ENCODE results near the gene HPS3.
"Not testable (repeated sequence)": the region's sequence is repeated elsewhere in the genome, so short reads cannot be mapped to it uniquely, and the experiment has no call there.

HPS3 gene

GRCh38 chr3:149195221-149195620 lies 65.8 kb downstream of the HPS3 start:
- no peak for DNase-seq

DNA sequence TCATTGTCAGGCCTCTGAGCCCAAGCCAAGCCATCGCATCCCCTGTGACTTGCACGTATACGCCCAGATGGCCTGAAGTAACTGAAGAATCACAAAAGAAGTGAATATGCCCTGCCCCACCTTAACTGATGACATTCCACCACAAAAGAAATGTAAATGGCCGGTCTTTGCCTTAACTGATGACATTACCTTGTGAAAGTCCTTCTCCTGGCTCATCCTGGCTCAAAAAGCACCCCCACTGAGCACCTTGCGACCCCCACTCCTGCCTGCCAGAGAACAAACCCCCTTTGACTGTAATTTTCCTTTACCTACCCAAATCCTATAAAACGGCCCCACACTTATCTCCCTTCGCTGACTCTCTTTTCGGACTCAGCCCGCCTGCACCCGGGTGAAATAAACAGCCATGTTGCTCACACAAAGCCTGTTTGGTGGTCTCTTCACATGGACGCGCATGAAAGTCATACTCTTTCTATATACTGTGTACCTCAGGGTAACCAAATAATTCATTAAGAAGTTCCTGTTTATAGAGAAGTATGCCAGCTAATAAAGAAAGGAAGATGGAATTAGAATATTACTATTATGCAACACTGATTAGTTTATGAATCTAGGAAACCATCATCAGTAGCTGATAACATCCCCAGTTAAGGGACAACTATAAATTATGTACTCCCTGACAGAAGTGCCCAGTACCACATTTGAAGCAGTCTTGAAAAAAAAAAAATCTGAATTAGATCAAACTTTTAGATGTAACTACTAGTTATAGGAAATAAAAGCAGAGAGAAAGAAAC lies 67.6 kb downstream of the HPS3 start:
- DNase-seq, result not testable (repeated sequence)

DNA sequence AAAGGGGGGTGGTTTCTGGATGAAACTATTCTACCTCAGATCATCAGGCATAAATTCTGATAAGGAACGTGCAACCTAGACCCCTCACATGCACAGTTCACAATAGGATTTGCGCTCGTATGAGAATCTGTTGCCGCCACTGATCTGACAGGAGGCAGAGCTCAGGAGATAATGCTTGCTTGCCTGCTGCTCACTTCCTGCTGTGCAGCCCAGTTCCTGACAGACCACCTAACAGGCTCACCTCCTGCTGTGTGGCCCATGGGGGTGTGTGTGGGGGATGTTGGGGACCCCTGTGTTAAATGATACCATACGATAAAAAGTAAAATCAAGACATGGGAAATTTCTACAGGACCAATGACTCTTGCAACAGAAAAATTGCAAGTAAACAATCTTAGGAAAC lies 68.2 kb downstream of the HPS3 start:
- DNase-seq, result no peak

DNA sequence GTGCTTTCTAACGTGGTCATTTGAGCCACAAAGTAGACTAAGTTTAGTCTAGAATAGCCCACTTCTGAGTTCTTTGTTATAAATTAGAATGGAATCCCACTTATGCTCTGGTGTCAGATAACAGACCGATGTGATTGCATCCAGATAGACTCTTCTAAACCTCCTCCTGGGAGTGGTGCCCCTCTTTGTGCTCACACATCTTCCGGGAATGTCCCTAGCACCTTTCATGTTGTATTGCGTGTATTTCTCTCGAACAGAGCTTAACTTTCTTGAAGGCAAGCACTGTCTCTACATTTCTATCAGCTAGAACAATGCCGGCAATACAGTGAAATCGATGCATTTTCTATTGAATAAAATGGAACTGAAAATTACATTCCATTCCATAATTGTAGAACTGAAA lies 69.2 kb downstream of the HPS3 start:
- no peak for DNase-seq

DNA sequence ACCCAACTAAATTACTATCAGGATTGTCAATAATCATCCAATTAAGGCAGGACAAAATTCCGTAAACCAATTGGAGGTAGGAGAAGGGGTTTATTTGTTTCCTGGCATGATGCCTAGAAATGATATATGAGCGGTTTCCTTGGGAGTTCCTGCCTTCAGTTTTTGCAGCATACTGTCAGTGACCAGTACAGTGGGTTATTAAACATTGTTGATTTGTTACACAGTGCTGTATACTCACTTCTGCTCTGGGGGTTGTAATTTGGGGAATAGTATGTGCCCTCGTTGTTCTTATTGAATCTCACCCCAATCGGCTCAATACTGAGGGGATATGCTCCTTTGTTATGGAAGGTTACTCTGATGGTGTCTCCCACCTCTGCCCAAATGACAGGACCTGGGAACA lies 70.0 kb downstream of the HPS3 start:
- DNase-seq, result peak; percentile 69

GRCh38 chr3:149203758-149204157 lies 74.3 kb downstream of the HPS3 start:
- DNase-seq, result no peak

- DNase-seq, result no peak
These were observed 75.1 kb downstream of the HPS3 start for GRCh38 chr3:149204390-149204991.

GRCh38 chr3:149207475-149207874 lies 78.0 kb downstream of the HPS3 start:
- no peak for DNase-seq

DNA sequence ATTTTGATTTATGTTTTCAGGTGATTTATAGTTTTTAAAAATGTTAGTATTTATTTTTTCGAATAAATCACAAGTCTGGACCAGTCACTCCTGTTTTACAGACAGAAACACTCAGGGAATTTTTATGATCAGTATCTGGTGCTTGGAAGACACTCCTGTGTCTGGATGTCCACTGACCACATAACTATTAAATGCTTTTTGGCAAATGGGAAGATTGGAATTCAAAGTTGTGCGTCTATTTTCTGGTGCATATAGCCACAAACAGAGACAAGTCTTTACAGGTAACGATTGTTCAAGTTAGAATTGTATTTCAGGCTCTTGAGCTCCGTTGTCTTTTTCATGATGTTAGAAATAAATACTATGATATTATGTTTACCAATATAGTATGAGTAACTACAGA lies 80.0 kb downstream of the HPS3 start:
- DNase-seq, result no peak

DNA sequence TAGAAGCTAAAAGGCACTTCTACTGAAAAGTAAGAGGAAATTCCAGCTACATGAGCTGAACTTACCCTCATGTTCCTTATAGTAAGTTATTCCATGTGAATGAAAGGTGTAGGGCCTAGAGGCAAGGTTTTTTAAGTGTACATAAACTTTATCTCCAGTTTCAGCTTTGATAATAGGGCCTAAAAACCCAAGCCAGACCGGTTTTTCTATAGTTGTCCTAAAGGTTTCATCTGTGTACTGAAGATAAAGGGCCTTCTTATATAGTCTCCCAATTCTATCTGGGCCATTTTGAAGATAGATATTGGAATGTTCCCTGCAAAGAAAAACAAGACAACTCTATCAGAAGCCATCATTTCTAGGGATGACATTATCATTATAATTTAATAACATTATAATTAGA lies 82.9 kb downstream of the HPS3 start:
- DNase-seq, result no peak

GRCh38 chr3:149214702-149215101 lies 85.3 kb downstream of the HPS3 start:
- no peak for DNase-seq

- DNase-seq, result peak; percentile 31
These were observed 86.1 kb downstream of the HPS3 start for GRCh38 chr3:149215515-149215914.

DNA sequence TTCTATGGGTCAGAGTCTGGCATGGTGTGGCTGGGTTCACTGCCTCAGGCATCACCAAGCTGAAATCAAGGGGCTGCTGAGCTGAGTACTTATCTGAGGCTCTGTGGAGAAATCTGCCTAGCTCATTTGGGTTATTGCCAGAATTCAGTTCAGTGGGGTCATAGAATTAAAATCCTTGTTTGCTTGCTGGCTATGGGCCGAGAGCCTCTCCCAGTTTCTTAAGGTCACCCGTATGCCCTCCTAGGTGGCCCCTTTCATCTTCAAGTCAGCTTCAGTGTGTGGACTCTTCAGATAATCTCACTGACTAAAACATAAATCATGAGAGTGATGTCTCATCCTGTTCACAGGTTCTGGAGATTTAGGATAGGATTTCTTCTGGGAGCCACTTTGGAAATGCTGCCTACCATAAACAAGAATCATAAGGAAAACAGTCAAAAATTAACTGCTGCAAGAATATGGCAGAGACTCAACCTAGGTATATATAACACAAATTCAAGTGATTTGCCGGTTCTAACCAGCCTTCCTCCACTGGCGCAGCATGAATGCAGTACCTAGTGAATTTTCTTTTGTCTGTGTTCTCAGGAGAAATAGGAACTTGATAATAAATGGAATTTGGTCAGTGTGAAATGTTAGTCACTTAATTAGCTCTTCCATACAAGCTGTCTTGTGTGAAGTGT lies 86.9 kb downstream of the HPS3 start:
- DNase-seq, result peak; percentile 27

DNA sequence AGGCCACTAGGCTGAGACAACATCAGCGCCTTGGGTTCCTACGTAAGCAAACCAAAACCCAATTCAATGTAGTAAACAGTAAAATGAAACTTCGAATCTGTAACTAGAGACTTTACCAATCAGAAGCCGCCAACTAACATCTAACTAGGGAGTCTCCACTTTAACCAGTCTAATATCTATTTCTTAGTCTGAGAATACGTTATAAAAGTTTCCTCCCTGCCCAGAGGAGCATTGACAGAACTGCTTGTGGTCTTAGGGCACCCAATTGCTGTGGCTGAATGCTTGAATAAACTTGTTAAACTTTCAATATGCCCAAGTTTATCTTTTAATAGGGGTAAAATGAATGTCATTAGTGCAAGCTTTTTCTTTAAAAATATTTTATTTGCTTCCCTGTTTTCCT lies 87.9 kb downstream of the HPS3 start:
- DNase-seq, result no peak

DNA sequence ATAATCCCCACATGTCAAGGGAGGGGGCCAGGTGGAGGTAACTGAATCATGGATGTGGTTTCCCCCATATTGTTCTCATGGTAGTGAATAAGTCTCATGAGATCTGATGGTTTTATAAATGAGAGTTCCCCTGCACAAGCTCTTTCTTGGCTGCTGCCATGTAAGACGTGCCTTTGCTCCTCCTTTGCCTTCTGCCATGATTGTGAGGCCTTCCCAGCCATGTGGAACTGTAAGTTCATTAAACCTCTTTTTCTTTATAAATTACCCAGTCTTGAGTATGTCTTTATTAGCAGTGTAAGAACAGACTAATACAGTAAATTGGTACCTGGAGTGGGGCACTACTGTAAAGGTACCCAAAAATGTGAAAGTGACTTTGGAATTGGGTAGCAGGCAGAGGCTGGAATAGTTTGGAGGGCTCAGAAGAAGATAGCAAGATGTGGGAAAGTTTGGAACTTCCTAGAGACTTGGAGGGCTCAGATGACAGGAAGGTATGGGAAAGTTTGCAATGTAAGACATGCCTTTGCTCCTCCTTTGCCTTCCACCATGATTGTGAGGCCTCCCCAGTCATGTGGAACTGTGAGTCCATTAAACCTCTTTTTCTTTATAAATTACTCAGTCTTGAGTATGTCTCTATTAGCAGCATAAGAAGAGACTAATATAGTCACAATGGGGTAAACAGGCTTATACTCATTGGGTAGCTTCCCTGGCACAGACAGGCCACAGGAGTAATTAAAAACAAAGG lies 90.1 kb downstream of the HPS3 start:
- not testable (repeated sequence) for DNase-seq

DNA sequence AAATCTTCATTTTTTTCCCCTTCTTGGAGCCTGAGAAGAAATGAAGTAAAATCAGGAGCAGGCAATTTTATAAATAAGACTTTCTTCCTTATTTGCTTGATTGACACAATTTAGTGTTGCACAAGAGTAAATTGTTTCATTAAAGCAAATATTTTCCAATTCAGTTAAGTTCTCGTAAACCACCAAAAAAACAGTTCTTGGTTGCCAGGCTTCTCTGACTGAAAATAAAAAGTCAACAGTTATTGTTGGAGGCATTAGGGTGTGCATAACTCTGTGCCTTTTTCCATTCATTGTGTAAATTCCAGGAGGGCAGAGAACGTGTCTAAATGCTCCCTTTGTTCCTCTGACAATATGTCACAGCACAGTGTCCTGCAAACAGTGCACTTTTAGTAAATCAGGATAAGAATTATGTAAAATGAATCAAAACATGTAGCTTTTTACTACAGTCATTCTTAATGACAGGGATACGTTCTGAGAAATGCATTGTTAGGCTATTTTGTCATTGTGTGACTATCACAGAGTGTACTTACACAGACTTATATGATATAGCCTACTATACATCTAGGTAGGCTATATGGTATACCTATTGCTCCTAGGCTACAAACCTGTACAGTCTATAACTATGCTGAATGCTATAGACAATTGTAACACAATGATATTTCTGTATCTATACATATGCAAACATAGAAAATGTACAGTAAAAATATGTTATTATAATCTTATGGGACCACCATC lies 92.5 kb downstream of the HPS3 start, which contains the start of gene CP:
Gene CP, minus strand, starts transcription at position 47 of the 735 bp plus-strand sequence. Its CDS starts 37 bp downstream, at position 10.
- no peak for DNase-seq
